H1 (cell line): ENCODE data around the gene ADM2. TPM values are rescaled to one million over a fixed set of nuclear protein-coding genes. Genes with fewer than 3 reads are reported as not detected.

ENCODE experiments used
- CTCF ChIA-PET: fragments of 300-600 bp; sonication (Branson Sonifier 250); formaldehyde crosslinking; loops from one replicate; lab custom pipeline; 2021; ENCODE audit not compliant: partially characterized antibody; lab: Charles Lee
- POLR2A ChIA-PET: fragments of 300-600 bp; sonication (Branson Sonifier 250); formaldehyde crosslinking; loops from one replicate; lab custom pipeline; 2021; ENCODE audit warnings: inconsistent platforms; ENCODE audit not compliant: partially characterized antibody; lab: Charles Lee
- DNase-seq, 2 experiments: peaks; one replicate each; pipeline versions ENCODE4 v3.0.0 to v3.0.0-alpha.2; 2010 to 2022; ENCODE audit warnings: low spot score in 2 of 2, low read depth in 1 of 2, mixed read lengths in 1 of 2
- FAIRE-seq: peaks from 2 replicates; lab custom pipeline; 2011; peaks lifted over from hg19 to GRCh38; lab: Jason Lieb, UNC
- H2AFZ ChIP-seq: 2 replicates; pipeline ENCODE4 v1.8.1; 2012; ENCODE audit warnings: low read length, inconsistent platforms
- H2AK5ac ChIP-seq: 2 replicates; pipeline ENCODE4 v1.6.1; 2013; ENCODE audit warnings: low read depth, low read length
- H2BK120ac ChIP-seq: replicated peaks from 2 replicates; pipeline ENCODE3; 2013; ENCODE audit warnings: low read depth, low read length, inconsistent platforms
- H2BK12ac ChIP-seq: 2 replicates; pipeline ENCODE4 v1.6.1; 2013; ENCODE audit warnings: low read depth, low read length
- H2BK15ac ChIP-seq: 2 replicates; pipeline ENCODE4 v1.6.1; 2013; ENCODE audit warnings: low read length
- H2BK20ac ChIP-seq: 2 replicates; pipeline ENCODE4 v1.6.1; 2013; ENCODE audit warnings: low read length
- H2BK5ac ChIP-seq: 2 replicates; pipeline ENCODE4 v1.6.1; 2013; ENCODE audit warnings: low read depth, low read length
- H3K14ac ChIP-seq: 2 replicates; pipeline ENCODE4 v1.6.1; 2013; ENCODE audit warnings: inconsistent platforms; ENCODE audit not compliant: insufficient read length
- H3K18ac ChIP-seq: 2 replicates; pipeline ENCODE4 v1.6.1; 2013; ENCODE audit warnings: low read length; ENCODE audit errors: extremely low read depth
- H3K23ac ChIP-seq: 2 replicates; pipeline ENCODE4 v1.6.1; 2013; ENCODE audit warnings: inconsistent platforms; ENCODE audit not compliant: insufficient read length
- H3K23me2 ChIP-seq: 2 replicates; pipeline ENCODE4 v1.6.1; 2013; ENCODE audit warnings: low read depth, low read length
- H3K27ac ChIP-seq: 2 replicates; pipeline ENCODE4 v1.6.1; 2011; ENCODE audit warnings: low read depth, low read length, inconsistent platforms
- H3K27me3 ChIP-seq, 4 experiments: replicated peaks in 1 of 4; 1 replicate in 1 of 4; 2 replicates in 3 of 4; pipeline versions ENCODE4 v1.6.1 to v1.8.1; 2011 to 2013; ENCODE audit warnings: low read length in 3 of 4, mild to moderate bottlenecking in 3 of 4, inconsistent platforms in 2 of 4, mixed read lengths in 2 of 4, moderate library complexity in 1 of 4; ENCODE audit not compliant: control insufficient read depth in 3 of 4, insufficient read depth in 3 of 4; ENCODE audit errors: extremely low read depth in 1 of 4
- H3K36me3 ChIP-seq, 4 experiments: 2 replicates each; pipeline versions ENCODE4 v1.6.1 to v1.8.1; 2011 to 2013; ENCODE audit warnings: mild to moderate bottlenecking in 4 of 4, low read length in 3 of 4, moderate library complexity in 2 of 4, control low read depth in 1 of 4, inconsistent platforms in 1 of 4; ENCODE audit not compliant: insufficient read depth in 4 of 4, control insufficient read depth in 2 of 4
- H3K4ac ChIP-seq: replicated peaks from 2 replicates; pipeline ENCODE3; 2013; ENCODE audit warnings: low read length, low read depth, mixed read lengths, inconsistent platforms; ENCODE audit not compliant: insufficient read length
- H3K4me1 ChIP-seq, 4 experiments: replicated peaks in 1 of 4; 1 replicate in 1 of 4; 2 replicates in 3 of 4; pipeline versions ENCODE4 v1.6.1 to v1.8.1; 2011 to 2013; ENCODE audit warnings: low read length in 3 of 4, inconsistent platforms in 2 of 4, mixed read lengths in 1 of 4; ENCODE audit not compliant: insufficient read depth in 4 of 4, control insufficient read depth in 3 of 4
- H3K4me2 ChIP-seq, 2 experiments: 2 replicates each; pipeline versions ENCODE4 v1.6.1 to v1.8.1; 2011 to 2013; ENCODE audit warnings: low read depth in 2 of 2, low read length in 2 of 2, control low read depth in 1 of 2, inconsistent platforms in 1 of 2, mild to moderate bottlenecking in 1 of 2; ENCODE audit not compliant: insufficient read depth in 1 of 2
- H3K4me3 ChIP-seq, 4 experiments: fragments of 200-600, 300-600 bp in 1 of 4; sonication (generic), shearing (Covaris generic), sonication (Bioruptor Twin) in 1 of 4; 2 replicates each; pipeline versions ENCODE4 v1.5.1 to v1.8.1; 2011 to 2016; ENCODE audit warnings: low read length in 4 of 4, low read depth in 3 of 4, control low read depth in 2 of 4, inconsistent platforms in 2 of 4, mild to moderate bottlenecking in 2 of 4, mixed read lengths in 1 of 4, moderate library complexity in 1 of 4; ENCODE audit not compliant: insufficient read depth in 2 of 4; ENCODE audit errors: extremely low read depth in 1 of 4
- H3K56ac ChIP-seq: replicated peaks from 2 replicates; pipeline ENCODE3; 2013; ENCODE audit warnings: low read depth, mild to moderate bottlenecking, mixed read lengths, low read length, inconsistent platforms; ENCODE audit not compliant: insufficient read length
- H3K79me1 ChIP-seq: 2 replicates; pipeline ENCODE4 v1.6.1; 2013; ENCODE audit warnings: low read depth, low read length, control low read depth
- H3K79me2 ChIP-seq, 2 experiments: 2 replicates each; pipeline versions ENCODE4 v1.6.1 to v1.8.1; 2012 to 2013; ENCODE audit warnings: low read length in 2 of 2, mild to moderate bottlenecking in 2 of 2, inconsistent platforms in 1 of 2; ENCODE audit not compliant: insufficient read depth in 2 of 2, control insufficient read depth in 1 of 2
- H3K9ac ChIP-seq, 4 experiments: replicated peaks in 1 of 4; 1 replicate in 1 of 4; 2 replicates in 3 of 4; pipeline versions ENCODE4 v1.6.1 to v1.8.1; 2011 to 2013; ENCODE audit warnings: low read depth in 3 of 4, low read length in 3 of 4, control low read depth in 2 of 4, mild to moderate bottlenecking in 2 of 4, moderate library complexity in 2 of 4, inconsistent platforms in 1 of 4; ENCODE audit errors: extremely low read depth in 1 of 4
- H3K9me3 ChIP-seq, 2 experiments: 2 replicates each; pipeline versions ENCODE4 v1.6.1 to v1.8.1; 2012 to 2013; ENCODE audit warnings: mild to moderate bottlenecking in 2 of 2, moderate library complexity in 2 of 2, control low read depth in 1 of 2, inconsistent platforms in 1 of 2, low read depth in 1 of 2, low read length in 1 of 2, mixed read lengths in 1 of 2; ENCODE audit not compliant: insufficient read depth in 2 of 2
- H4K20me1 ChIP-seq, 2 experiments: replicated peaks in 1 of 2; 2 replicates each; pipeline versions ENCODE3 to v1.8.1; 2011 to 2013; ENCODE audit warnings: inconsistent platforms in 2 of 2, low read length in 2 of 2, mild to moderate bottlenecking in 1 of 2; ENCODE audit not compliant: insufficient read depth in 2 of 2, control insufficient read depth in 1 of 2
- H4K5ac ChIP-seq: 2 replicates; pipeline ENCODE4 v1.6.1; 2013; ENCODE audit warnings: low read length, low read depth, mixed read lengths, inconsistent platforms; ENCODE audit not compliant: insufficient read length
- H4K8ac ChIP-seq: 2 replicates; pipeline ENCODE4 v1.8.0; 2013; ENCODE audit warnings: mild to moderate bottlenecking, moderate library complexity, low read length, inconsistent platforms; ENCODE audit not compliant: insufficient read depth; ENCODE audit errors: extremely low read depth
- H4K91ac ChIP-seq: replicated peaks from 2 replicates; pipeline ENCODE3; 2013; ENCODE audit warnings: low read length, mixed read lengths, inconsistent platforms; ENCODE audit not compliant: insufficient read length
- CBX5 ChIP-seq: fragments of 300-800, 300-1000 bp; sonication (generic); IDR thresholded peaks from 2 replicates; pipeline ENCODE4 v1.7.1; 2016; ENCODE audit warnings: antibody characterized with exemption, low read length, low read depth
- CBX8 ChIP-seq: fragments of 300-800, 300-1000 bp; sonication (generic); IDR thresholded peaks from 2 replicates; pipeline ENCODE4 v1.7.1; 2016; ENCODE audit warnings: low read depth, low read length, borderline replicate concordance
- CTBP2 ChIP-seq: IDR thresholded peaks from 2 replicates; pipeline ENCODE4 v1.7.0; 2011; ENCODE audit warnings: borderline replicate concordance, mild to moderate bottlenecking, moderate library complexity, mixed read lengths, low read length; ENCODE audit not compliant: insufficient read depth, insufficient read length
- HDAC6 ChIP-seq: IDR thresholded peaks from one replicate; pipeline ENCODE4 v1.7.1; 2012; ENCODE audit warnings: low read depth, mild to moderate bottlenecking, inconsistent platforms, low read length, moderate library complexity
- JUND ChIP-seq: IDR thresholded peaks from 2 replicates; pipeline ENCODE4 v1.6.1; 2011; ENCODE audit warnings: mild to moderate bottlenecking, improper control_type of control experiment, low read length
- MAX ChIP-seq: IDR thresholded peaks from 2 replicates; pipeline ENCODE4 v1.6.1; 2012; ENCODE audit warnings: inconsistent platforms
- RAD21 ChIP-seq, 2 experiments: IDR thresholded peaks in 1 of 2; conservative IDR thresholded peaks in 1 of 2; 2 replicates each; pipeline ENCODE4 v1.6.1; 2011; ENCODE audit warnings: low read depth in 2 of 2, low read length in 2 of 2, improper control_type of control experiment in 1 of 2, inconsistent platforms in 1 of 2, mild to moderate bottlenecking in 1 of 2, moderate library complexity in 1 of 2
- RNF2 ChIP-seq: fragments of 200-900, 300-1000 bp; sonication (generic); IDR thresholded peaks from 2 replicates; pipeline ENCODE4 v1.7.1; 2016; ENCODE audit warnings: borderline replicate concordance, low read depth, mild to moderate bottlenecking, antibody characterized with exemption, low read length; ENCODE audit not compliant: poor library complexity, severe bottlenecking; ENCODE audit errors: missing control alignments
- SP4 ChIP-seq: IDR thresholded peaks from 2 replicates; pipeline ENCODE4 v1.6.1; 2012; ENCODE audit warnings: low read length, inconsistent platforms
- TCF12 ChIP-seq: IDR thresholded peaks from 2 replicates; pipeline ENCODE4 v1.6.1; 2011; ENCODE audit warnings: low read depth, mild to moderate bottlenecking, low read length
- USF2 ChIP-seq: IDR thresholded peaks from 2 replicates; pipeline ENCODE4 v1.6.1; 2011; ENCODE audit warnings: low read length, improper control_type of control experiment
- WGBS, 2 experiments: shearing (Covaris generic) in 1 of 2; methylation state at CpG; one replicate each; pipeline versions ENCODE4 v1.1.6 to v1.1.7; 2013 to 2015; ENCODE audit warnings: low lambda C conversion rate in 2 of 2, mixed read lengths in 2 of 2, inconsistent platforms in 1 of 2, low coverage in 1 of 2, missing lambda C conversion rate in 1 of 2; ENCODE audit not compliant: insufficient replicate concordance in 2 of 2, insufficient coverage in 1 of 2, insufficient read length in 1 of 2; ENCODE audit errors: extremely low coverage in 1 of 2, missing lambda C conversion rate in 1 of 2; 5-methylcytosine and 5-hydroxymethylcytosine counted together
- polyA plus RNA-seq, 7 experiments: library from polyadenylated mRNA; depleted of rRNA in 3 of 7; stranded (reverse) in 5 of 7; unstranded in 2 of 7; fragments of >200 nt in 5 of 7; fragments of 200-250 nt in 2 of 7; gene quantifications; 1 replicate in 5 of 7; 2 replicates in 1 of 7; 4 replicates in 1 of 7; pipeline versions ENCODE4 v1.2.1 to v1.2.3, GENCODE V29; 2011 to 2013; ENCODE audit warnings: missing spikeins in 2 of 7, mixed read lengths in 2 of 7
- total RNA-seq: library from RNA; stranded (reverse); fragmentation: NEBNext Ultra II Directional; extraction: Animal tissue kit (Norgen Biotek cat#: 25700); gene quantifications from 2 replicates; pipeline ENCODE4 v1.2.1, GENCODE V29; 2021

ADM2 gene
- total and polyA plus RNA-seq, 2 of the 8 experiments (the other 6 are each of a cell fraction or from before 2014, with no cell fraction given): 3.3 to 7.5 TPM

DNA sequence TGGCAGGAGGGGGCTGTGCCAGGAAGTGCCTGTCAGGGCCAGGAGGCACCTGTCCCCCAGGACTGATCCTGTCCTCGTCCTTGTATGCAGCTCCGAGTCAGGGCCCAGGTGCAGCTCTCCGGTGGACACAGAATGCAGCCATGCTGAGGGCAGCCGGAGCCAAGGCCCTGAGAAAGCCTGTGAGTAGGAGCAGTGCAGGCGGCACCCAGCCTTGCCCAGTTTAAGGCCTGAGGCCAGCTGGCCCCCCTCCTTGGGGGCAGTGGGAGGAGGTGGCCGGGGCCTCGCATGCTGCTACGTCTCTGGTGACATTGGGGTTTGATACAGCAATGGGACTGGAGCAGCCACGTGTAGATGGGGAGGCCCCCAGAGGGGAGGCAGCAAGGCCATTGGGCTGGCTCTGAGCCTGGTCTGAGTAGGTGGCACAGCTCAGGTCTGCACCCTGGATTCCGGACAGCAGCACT lies 41.4 kb upstream of the ADM2 start:
- ChIA-PET CTCF (interaction anchor here (0.7 to 2.8 kb wide), 6 partner anchors 9 to 187 kb away, joined by 3 to 22 read pairs (median 4); no protein-coding TSS in a partner anchor), POLR2A (interaction anchor here (0.9 to 1.7 kb wide), 4 partner anchors 9 to 85 kb away, joined by 3 to 5 read pairs (median 4); partner anchors contain the start of gene SCO2)
- Histone ChIP-seq H3K4me3 (no peak overlapping the region), H3K79me2 (no peaks in the 10 kb centered on the region), H3K9me3 (no peaks in the 10 kb centered on the region), H2BK15ac (no peak overlapping the region), H4K5ac (no peak overlapping the region), H2BK12ac (no peak overlapping the region), H3K23me2 (no peaks in the 10 kb centered on the region), H3K4ac (no peak overlapping the region), H3K36me3 (peaks cover 6 to 35% (median 18%) of the 10 kb centered on the region in 4 experiments), H3K79me1 (no peaks in the 10 kb centered on the region), H3K18ac (no peak overlapping the region), H3K56ac (no peak overlapping the region), H3K23ac (no peak overlapping the region), H2AFZ (no peak overlapping the region), H2BK120ac (no peak overlapping the region), H2BK20ac (no peak overlapping the region), H3K9ac (no peak overlapping the region), H3K4me2 (no peak overlapping the region), H3K4me1 (peaks cover 0 to 3% (median 1%) of the 10 kb centered on the region in 4 experiments; a peak in 2 of 7 replicates), H2AK5ac (no peak overlapping the region), H3K27ac (no peak overlapping the region), H4K8ac (0 out of 2 replicates have a peak overlapping the region, but pooled peaks have one; percentile 51), H3K27me3 (no peaks in the 10 kb centered on the region), H3K14ac (no peak overlapping the region), H4K91ac (no peak overlapping the region), H2BK5ac (no peak overlapping the region), H4K20me1 (peaks cover 5 to 17% of the 10 kb centered on the region in 2 experiments)
- DNase-seq: no peak
- TF ChIP-seq RNF2 (no peak), RAD21 (IDR thresholded peaks at IDR 0.05 in 1 of 2, conservative IDR thresholded peaks at IDR 0.05 in 1 of 2; ENCODE audit: low read depth in 2 of 2, low read length in 2 of 2) (no peak), CTBP2 (no peak), USF2 (no peak), JUND (no peak), TCF12 (no peak), CBX5 (no peak), HDAC6 (no peak), CBX8 (no peak), MAX (no peak), SP4 (no peak)
- WGBS, 2 experiments: 89% methylated on average over 10 of the region's 10 CpGs; no CpG with 5 or more reads in 1 of the 2 experiments
- FAIRE-seq: no peak
